NT2/D1 (cell line): ENCODE measurements around the gene KCNH5.

Experiments
- SUZ12 ChIP-seq: IDR thresholded peaks from 2 replicates; pipeline ENCODE4 v1.6.1; 2011; ENCODE audit not compliant: insufficient read length, insufficient read depth; ENCODE audit errors: extremely low read depth
- ZNF274 ChIP-seq: IDR thresholded peaks from 2 replicates; pipeline ENCODE4 v1.6.1; 2011; ENCODE audit warnings: mild to moderate bottlenecking, low read depth, low read length

- TF ChIP-seq ZNF274, result no peak
- TF ChIP-seq SUZ12, result no peak
Measured at GRCh38 chr14:62908506-62908905, 136.8 kb downstream of the KCNH5 start.
